Measurements from ENCODE around the gene NDOR1.

The NDOR1 gene

DNA sequence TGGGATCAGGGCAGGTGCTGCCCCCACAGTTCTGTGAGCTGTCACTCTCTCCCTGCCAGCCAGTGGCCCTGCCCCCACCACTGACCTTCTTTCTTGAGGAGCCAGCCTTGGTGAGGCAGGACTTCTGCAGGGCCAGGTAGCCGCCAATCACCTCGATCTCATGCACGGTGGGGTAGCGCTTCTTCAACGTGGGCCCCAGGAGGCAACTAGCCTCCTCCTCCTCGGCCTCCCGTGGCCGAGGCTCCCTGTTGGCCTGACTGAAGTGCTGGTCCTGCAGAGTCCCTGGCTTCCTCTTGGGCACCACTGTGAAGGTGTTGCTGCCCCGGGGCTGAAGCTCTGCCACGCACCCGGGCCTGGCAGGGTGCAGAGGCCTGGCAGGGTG lies 6.6 kb upstream of the NDOR1 start:
- no peak for DNase-seq (ENCODE audit: low read depth in 2 of 2)

DNA sequence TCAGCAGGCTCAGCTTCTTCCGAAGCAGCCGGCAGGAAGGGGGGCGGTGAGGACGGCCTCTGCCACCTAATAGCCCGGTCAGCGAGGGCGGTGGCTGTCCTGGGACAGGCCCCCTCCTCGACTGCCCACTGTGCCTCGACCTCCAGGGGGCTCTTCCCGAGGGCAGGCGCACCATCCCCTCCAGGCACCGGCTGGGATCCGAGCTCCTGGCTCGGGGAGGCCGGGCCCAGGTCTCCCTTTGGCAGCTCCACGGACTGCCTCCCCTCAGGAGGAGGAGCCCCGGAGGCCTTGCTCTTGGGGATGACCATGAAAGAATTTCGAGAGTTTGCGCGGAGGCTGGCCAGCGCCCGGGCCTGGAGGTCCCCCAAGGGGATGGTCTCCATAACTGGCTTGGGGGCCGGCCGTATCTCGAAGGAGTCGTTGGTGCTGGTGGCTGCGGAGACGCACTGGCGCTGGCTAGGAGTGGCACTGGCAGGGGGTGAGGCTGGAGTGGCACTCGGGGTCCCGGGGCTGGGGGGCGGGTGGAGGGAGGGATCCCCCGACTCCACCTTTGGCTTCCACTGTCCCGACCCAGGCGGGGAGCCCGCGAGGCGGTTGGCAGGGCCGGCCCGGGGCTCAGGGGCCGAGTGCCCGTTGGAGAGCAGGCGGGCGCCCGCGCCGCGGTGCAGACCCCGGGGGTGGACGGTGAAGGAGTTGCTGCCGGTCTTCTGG lies 5.9 kb upstream of the NDOR1 start:
- DNase-seq (ENCODE audit: low read depth in 2 of 2) = no peak

DNA sequence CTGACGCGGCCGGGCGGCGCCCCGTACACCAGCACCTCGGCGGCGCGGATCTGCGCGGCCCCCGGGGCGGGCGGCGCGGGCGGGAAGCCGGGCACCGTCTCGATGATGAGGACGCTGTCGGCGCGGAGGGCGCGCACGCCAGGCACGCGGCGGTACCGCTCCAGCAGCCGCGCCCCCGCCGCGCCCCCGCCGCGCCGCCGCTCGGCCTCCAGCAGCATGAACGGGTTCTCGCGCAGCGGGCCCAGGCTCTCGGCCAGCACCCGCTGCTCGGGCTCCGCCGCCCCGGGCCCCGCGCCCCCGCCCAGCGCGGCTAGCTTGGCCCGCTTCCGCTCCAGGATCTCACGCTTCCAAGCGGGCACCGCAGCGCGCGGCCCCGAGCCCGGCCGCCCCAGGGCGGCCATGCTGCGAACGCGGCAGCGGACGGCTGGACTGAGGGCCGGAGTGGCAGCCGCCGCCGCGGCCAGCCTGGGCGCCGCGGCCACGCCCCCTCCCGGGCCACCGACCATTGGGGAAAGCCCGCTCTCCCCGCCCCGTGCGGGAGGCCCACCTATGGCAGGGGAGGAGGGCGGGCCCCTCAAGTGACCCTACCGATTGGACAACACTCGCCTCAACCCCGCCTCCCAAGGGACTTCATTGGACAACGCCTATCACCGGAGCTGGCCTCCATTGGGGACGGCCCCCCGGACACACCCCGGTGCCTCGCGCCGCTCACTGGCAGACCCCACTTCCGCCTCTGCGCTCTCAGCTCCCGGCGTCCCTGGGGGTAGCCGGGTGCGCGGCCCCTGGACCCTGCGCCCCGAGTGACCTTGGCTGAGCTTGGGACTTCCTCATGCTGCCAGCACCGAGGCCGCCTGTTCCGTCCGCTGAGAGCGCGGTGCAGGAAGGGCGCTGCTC lies 4.9 kb upstream of the NDOR1 start, which contains the start of gene TPRN:
Gene TPRN (minus strand): TSS at position 431 of the 894 bp plus-strand sequence. CDS start 30 bp downstream, at position 401.
- DNase-seq (ENCODE audit: low read depth in 2 of 2) = peak; percentile 95 to 98

DNA sequence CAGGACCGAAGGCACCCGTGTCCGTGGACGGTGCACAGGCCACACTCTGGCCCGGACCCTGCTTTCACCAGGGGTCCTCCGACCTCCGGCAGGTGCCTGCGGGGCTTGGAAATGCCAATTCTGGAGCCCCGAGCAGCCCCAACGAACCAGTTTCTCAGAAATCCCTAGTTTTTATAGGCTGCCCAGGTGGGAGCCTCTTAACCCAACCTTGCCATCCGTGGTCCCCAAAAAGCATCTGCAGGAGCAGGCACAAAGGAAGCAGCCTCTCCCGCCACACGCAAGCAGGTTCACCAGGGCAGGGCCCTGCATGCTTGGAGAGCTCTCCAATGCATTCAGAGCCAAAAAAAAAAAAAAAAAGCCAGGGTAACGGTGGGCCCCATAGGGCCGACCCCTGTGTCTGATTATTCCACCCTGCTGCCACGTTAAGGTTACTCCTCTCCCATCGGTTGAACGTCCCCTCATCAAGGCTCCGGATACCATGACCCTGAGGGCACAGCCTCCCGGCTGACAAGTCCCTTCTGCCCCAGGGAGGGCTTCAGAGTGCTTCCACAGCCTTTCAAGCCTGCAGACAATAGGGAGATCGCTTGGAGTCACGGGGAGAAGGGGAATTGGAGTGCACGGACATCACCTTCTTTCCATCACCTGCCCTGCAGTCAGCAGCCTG lies 4.2 kb upstream of the NDOR1 start:
- no peak for DNase-seq (ENCODE audit: low read depth in 2 of 2)

DNA sequence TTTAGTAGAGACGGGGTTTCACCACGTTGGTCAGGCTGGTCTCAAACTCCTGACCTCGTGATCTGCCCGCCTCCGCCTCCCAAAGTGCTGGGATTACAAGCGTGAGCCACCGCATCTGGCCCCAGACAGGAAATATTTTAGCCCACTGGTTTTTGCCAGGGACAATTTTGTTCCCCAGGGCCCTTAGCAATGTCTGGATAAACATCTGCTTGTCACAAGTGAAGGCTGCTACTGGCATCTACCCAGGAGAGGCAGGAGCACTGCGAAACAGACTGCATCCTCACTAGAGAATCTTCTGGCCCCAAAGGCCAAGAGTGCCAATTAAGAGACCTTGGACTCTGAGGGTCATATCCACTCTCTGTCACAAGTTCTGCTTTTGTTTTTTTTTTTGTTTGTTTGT lies 2.5 kb upstream of the NDOR1 start:
- DNase-seq (ENCODE audit: low read depth in 2 of 2) = no peak

DNA sequence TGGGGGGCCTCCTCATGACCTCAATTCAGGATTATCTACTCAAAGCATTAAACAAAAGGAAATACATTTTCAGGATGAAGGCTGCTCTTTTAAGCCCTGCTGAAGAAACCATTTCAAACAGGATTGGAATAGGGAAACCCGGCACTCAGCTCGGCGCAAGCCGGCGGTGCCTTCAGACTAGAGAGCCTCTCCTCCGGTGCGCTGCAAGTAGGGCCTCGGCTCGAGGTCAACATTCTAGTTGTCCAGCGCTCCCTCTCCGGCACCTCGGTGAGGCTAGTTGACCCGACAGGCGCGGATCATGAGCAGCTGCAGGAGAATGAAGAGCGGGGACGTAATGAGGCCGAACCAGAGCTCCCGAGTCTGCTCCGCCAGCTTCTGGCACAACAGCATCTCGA lies 772 bp upstream of the NDOR1 start:
- no peak for DNase-seq (ENCODE audit: low read depth in 2 of 2)

DNA sequence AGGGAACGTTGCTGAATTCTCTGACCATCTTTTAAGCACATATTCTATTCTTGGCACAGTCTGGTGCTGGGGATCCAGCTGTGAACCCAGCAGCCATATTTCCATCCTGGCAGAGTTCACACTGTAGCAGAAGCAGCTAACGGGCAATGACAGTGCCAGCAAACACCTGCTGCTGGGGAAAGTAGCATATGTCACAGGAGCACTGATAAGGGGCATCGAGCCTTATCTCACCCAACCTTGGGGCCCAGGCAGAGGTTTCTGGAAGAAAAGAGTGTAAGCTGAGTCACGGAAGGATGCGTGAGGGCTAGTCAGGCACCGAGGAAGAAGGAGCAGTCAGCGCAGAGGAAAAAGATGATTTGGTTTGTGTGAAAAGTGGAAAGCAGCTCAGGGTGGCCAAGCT lies 1.1 kb downstream of the NDOR1 start:
- DNase-seq (ENCODE audit: low read depth in 2 of 2) = no peak

DNA sequence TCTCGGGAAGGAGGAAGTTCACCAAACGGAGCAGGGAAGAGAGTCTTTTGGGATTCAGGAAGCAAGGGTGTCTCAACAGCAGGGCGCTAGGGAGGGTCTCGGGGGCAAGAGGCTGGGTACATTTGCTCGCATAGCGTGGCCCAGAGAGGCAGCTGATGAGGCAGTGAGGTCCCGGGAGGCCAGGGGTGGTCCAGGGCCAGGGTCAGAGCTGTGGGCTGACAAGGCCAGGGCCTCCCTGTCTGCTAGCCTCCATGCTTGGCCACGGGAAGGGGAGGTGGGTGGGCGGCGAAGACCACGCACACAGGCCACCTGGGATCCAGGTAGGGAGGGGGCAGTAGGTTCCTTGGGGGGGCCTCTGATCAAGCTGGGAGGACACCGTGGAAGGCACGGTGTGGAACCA lies 6.0 kb downstream of the NDOR1 start:
- no peak for DNase-seq (ENCODE audit: low read depth in 2 of 2)

DNA sequence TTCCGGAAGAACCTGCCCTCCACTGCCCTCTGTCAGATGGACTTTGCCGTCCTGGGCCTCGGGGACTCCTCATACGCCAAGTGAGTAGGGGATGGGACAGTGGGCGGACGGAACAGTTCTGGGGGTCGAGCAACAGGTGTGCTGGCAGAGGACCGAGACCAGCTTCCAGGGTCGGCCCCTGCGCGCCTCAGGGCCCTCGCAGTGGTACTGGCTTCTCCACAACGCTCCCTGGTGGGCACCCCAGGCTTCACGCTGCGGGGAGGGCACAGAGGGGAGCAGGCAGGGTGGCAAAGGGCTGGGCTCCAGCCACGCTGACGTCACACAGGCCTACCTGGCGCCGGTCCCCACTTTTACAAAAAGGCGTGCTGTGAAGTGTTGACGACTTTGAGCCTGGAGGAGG lies 7.0 kb downstream of the NDOR1 start:
- DNase-seq (ENCODE audit: low read depth in 2 of 2) = no peak

DNA sequence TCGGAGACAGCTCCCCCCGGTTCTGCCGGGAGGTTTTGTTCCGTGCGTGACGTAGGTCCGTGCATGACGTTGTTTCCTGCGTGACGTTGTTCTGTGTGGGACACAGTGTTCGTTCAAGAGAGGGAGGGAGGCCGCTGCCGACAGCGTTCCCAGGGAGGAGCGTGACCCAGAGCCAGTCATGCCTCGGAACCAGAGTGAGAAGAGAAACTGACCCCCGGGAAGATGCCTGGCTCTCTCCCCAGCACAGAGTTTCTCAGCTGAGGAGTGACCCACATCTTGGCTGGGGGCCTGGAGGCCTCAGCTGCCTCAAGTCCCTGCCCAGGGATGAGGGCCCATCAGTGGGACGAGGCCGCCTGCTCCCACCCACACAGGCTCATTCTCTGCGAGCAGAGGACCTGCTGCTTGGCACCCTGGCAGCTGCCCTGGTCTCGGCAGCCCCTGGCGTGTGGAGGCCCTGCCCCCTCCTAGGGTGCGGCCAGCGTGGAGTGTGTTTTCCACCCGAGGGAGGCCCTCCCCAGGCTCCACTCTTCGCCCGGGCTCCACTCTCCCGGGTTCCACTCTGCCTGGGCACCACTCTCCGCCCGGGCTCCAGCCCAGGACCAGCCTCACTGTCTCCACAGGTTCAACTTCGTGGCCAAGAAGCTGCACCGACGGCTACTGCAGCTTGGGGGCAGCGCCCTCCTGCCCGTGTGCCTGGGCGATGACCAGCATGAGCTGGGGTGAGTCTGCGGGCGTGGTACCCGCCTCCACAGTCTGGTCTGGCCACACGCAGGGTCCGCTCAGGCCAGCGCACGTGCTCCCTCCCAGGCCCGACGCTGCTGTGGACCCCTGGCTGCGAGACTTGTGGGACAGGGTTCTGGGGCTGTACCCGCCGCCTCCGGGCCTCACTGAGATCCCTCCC lies 7.9 kb downstream of the NDOR1 start:
- DNase-seq (ENCODE audit: low read depth in 2 of 2) = no peak

DNA sequence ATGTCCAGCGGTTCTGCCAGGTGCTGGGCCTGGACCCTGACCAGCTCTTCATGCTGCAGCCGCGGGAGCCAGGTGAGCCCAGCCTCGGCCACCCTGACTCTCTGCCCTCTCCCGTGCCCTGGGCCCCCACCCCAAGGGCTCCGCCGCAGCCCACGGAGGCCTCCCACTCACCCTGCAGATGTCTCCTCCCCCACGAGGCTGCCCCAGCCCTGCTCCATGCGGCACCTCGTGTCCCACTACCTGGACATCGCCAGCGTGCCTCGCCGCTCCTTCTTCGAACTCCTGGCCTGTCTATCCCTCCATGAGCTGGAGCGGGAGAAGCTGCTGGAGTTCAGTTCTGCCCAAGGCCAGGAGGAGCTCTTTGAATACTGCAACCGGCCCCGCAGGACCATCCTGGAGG lies 9.1 kb downstream of the NDOR1 start:
- no peak for DNase-seq (ENCODE audit: low read depth in 2 of 2)

DNA sequence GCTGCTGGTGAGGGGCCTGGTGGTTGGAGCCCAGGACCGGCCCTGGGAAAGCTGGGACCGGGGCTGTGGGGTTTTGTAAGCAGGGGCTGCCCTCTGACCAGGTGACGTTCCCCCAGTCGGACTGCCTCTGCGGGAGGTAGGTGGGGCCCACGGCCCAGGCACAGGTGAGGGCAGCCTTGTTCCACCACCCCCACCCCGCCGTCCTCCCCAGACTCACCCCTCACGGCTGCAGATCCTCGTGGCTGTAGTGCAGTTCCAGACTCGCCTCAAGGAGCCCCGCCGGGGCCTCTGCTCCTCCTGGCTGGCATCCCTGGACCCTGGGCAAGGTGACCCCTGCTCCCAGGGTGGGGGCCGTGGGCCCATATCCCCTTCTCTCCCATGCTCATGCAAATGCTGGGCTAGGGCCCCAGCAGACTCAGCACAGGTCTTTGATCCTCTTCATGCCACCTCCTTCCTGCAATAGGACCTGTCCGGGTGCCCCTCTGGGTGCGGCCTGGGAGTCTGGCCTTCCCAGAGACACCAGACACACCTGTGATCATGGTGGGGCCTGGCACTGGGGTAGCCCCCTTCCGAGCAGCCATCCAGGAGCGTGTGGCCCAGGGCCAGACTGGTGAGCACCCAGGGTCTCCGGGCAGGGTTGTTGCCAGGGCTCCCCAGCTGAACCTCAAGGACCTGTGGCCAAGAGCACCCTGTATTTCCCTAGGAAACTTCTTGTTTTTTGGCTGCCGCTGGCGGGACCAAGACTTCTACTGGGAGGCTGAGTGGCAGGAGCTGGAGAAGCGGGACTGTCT lies 9.9 kb downstream of the NDOR1 start:
- no peak for DNase-seq (ENCODE audit: low read depth in 2 of 2)

DNA sequence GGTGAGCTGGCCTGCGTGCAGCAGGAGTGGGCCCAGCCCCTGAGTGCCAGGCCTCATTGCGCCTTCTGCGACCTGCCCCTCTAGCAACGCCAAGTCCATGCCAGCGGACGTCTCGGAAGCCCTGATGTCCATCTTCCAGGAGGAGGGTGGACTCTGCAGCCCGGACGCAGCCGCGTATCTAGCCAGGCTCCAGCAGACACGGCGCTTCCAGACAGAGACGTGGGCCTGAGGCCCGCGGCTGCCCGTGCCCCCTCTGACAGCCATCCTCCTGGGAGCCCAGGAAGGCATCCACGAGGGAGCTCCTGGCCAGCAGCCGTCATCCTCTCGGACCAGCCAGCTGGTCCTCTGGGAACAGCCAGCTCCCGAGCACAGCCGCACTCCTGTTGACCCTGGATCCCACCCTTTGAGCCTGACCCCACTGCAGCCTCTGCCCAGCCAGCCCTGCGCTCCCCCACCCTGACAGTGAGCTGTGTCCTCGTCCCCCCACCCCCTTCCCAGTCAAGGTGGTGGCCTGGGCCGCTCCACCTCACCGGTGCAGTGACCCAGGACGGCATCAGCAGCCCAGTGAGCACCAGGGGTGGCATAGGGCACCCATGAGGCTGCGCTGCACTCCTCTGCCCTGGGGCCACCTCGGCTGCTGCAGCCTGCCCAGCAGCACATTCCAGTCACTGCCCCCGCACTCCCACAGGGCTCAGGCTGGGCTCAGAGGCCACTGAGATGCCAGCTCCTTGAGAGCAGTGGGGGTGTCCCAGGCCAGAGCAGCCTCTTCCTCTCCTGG lies 10.9 kb downstream of the NDOR1 start:
- no peak for DNase-seq (ENCODE audit: low read depth in 2 of 2)

DNA sequence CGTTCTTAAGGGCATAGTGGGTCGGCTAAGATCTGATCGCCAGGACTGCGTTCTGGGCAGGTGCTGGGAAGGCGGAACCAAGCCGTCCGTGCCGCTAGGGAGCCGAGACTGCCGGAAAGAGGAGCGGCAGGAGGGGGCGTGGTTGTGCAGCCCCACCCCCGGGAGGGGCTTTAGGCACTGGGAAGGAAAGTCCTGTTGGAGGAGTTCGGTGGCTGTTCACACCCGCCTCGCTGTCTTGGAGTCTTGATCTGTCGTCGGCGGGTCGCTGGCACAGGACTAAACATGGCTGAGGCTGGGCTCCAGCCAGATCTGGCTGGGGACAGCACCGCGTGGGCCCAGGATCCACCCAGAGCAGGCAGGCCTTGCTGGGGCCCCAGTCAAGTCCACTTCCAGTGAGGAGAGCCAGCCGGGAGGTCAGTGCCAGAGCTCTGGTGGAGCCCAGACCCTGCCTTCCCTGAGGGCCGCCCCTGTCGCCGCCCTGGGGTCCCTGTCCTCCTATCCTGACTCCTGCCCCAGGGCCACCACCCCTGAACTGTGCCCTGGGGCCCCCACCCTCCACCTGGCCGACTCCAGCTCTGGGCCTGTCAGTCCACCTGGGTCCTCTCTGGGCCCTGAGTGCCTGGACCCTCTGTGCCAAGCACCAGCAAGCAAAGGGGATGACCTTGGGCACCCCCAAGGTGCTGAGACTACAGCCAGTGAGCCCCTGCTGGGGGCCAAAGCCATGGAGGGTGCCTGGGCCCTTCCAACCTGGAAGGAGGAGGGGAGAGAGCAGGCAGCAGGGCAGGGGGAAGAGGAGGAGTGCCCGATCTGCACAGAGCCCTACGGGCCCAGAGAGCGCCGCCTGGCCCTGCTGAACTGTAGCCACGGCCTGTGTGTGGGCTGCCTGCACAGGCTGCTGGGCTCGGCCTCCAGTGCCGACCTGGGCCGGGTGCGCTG lies 12.0 kb downstream of the NDOR1 start:
- DNase-seq (ENCODE audit: low read depth in 2 of 2) = no peak

DNA sequence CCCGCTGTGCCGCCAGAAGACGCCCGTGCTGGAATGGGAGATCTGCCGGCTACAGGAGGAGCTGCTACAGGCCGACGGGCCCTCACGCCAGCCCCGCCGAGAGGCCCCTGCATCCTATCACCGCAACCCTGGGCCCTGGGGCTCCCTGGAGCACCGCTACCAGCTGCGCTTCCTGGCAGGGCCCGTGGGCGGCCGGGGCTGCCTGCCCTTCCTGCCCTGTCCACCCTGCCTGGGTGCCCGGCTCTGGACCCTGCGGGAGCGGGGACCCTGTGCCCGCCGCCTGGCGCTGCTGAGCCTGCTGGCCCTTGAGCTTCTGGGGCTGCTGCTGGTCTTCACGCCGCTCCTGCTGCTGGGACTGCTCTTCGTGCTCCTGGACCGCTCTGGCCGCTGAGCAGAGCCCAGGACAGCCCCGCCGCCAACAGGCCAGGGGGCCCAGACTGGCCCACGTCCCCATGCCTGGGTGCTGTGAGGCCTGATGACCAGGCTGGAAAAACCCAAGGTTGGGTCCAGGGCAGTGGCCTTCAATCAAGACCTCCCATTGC lies 12.8 kb downstream of the NDOR1 start:
- DNase-seq (ENCODE audit: low read depth in 2 of 2) = no peak

DNA sequence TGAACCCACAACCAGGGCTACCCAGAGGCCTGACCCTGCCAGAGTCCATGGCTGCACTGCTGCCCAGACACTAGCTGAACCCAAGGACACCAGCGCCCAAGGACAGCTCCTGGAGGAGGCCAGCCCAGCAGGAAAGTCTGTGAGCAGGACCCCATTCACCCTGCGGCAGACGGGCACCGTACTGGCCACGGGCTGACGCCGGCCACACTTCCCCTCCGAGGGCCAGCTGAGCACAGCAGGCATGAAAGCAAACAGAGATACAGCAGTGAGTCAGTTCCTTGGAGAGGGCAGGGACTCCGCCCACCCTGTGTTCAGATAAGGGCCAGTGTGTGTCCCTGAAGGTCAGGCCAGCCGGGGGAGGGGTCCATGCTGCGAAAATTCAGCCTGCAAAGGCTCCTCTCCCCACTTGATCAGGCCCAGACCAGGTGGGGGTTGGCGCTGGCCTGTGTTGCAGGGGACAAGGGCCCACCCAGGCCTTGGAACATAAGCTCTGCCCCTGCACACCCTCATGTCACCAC lies 13.3 kb downstream of the NDOR1 start:
- no peak for DNase-seq (ENCODE audit: low read depth in 2 of 2)

DNA sequence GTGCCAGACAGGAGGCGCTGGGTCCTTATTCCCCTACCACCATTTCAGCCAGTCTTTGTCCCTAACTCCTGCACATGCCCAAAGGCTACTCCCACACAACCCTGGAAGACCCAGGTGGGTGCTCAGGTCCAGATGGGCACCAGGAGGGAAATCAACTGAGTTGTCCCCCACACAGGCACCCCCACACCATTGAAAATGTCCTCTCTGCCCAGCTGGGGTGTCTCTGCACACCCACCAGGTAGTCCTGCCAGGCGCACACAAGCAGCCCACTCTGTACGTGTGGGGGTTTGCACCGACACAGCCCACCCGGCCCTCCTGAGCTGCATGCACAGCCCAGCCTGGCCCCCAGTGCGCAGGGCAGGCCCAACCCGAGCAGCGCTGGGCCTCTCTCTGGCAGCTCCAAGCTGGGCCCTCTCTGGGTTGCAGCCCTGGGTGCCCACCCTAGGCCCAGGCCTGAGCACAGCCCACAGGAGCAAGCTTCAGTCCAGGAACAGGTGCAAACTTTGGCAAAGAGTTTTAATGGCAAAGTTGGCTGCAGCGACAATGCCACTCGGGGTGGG lies 14.3 kb downstream of the NDOR1 start:
- DNase-seq (ENCODE audit: low read depth in 2 of 2) = no peak
